ENCODE data around the gene SH3PXD2A.

- TF ChIP-seq CTCF (IDR thresholded peaks at IDR 0.05): no peak
- no peak for TF ChIP-seq EZH2 (IDR thresholded peaks at IDR 0.05; ENCODE audit: borderline replicate concordance, insufficient read depth, low read depth, low read length, poor library complexity, severe bottlenecking)
Measured at GRCh38 chr10:103618575-103619423, 236.6 kb downstream of the SH3PXD2A start.
